NCI-H1694 treated with DMSO at 0.1 percent for 48 hours (cell line): ENCODE data around the gene TMEM171.

Source experiments
- DNase-seq: peaks from one replicate; lab custom pipeline; 2025; lab: John Stamatoyannopoulos, UW

The TMEM171 gene

DNA sequence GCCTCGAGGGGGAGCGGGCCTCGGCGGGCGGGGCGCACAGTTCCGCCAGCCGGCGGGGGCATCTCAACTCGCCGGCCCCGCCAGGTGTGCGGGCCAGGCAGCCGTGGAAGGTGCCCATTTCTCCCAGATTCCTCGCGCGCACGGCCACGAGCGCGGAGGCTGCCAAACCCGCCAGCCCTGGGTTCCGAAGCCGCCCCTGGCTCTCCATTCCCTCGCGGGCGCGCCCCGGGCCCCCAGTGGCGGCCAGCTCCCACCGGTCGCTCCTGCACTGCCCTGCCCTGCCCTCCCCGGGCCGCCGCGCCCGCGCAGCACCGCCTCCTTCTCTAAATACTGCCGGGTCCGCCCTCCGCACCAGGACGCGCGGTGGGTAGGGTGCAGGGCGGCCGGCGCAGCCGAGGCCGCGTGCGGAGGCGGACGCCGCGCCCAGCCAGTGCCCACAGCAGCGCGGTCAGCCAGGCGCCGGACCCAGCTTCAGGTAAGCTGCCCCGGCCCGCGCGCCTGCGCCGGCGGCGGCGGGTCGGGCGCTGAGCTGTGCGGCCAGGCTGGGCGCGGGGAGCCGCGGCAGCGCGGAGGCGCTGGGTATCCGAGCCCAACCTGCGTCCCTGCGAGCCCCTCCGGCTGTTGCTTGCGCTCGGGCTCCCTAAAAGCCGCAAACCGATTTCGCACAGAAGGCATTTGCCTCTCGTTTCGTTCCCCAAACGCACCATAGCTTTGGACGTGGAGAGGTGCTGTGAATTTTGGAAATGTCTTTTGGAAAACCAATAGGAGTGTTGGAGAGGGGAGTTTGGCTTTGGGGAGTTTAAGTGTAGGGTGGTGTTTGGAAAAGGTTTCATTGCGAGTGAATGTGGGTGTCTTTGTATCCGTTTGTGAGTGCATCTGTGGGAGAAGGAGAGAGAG lies at the start of gene TMEM171:
TMEM171 (plus strand) TSS at position 354 of the 897 bp plus-strand sequence. CDS start 2,799 bp downstream, outside the sequence.
- no peak for DNase-seq

DNA sequence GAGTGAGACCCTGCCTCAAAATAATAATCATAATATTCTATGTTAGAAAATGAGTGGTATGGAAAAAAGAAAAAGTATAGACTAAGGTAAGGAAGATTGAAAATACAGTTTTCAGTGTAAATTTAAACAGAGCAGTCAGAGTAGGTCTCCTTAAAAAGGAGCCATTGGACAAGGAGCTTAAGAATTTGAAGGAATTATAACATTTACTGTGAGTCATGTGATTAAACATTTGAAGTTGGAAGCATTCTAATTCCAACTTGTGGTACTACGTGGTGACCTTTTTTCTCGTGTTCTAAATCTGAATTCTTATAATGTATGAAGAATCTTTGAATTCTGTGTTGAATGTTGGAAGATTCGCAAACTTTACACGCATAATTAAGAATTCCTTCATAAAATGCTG lies 39.3 kb upstream of the TMEM171 start:
- no peak for DNase-seq

GRCh38 chr5:73088026-73088425 lies 32.3 kb upstream of the TMEM171 start:
- no peak for DNase-seq

DNA sequence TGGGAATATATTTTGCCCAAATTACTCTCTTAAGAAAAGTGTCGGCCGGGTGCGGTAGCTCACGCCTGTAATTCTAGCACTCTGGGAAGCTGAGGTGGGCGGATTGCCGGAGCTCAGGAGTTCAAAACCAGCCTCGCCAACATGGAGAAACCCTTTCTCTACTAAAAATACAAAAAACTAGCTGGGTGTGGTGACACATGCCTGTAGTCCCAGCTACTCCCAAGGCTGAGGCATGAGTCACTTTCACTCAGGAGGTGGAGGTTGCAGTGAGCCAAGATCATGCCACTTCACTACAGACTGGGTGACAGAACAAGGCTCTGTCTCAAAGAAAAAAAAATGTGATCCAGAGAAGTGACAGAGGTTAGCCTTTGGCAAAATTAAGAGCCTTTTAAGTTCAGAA lies 26.4 kb upstream of the TMEM171 start:
- no peak for DNase-seq

- DNase-seq: no peak
Measured at GRCh38 chr5:73094415-73094814, 26.0 kb upstream of the TMEM171 start.

GRCh38 chr5:73095564-73096238 lies 24.7 kb upstream of the TMEM171 start:
- no peak for DNase-seq

- no peak for DNase-seq
Measured at GRCh38 chr5:73096239-73096575, 24.2 kb upstream of the TMEM171 start.

DNA sequence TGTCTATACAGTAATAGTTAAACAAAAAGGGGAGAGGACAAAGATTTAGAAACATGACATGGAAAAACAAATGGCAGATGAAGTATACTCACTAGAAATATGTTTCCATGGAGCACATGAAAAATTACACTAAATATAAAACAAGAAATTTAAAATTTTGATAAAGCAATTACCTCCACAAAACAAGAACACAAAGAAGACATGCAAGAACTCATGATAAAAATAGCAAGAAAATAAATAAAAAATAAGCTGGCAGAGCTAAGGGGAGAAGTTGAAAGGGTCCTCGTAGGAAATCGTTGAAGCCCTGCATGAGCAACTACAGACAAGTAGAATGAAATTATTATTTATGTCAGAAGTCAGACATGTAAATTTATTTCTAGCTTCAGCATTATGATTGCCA lies 22.6 kb upstream of the TMEM171 start:
- DNase-seq: no peak

GRCh38 chr5:73100109-73100508 lies 20.3 kb upstream of the TMEM171 start:
- no peak for DNase-seq

DNA sequence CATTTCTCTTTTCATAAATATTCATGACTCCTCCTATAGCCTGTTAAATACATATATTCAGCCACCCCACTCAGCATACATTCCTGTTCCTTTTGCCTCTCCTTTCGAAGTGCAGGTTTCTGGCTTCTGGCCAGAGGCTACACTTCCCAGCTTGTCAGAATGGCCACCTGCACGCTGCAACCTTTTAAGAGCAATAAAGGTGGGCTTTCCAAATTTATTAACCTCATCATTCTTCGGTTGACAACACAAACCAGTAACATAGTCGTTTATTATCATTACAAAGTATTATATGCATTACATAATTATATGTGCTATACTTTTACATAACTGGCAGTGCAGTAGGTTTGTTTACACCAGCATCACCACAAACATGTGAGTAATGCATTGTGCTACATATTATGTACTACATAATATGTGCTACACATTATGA lies 16.5 kb upstream of the TMEM171 start:
- no peak for DNase-seq

DNA sequence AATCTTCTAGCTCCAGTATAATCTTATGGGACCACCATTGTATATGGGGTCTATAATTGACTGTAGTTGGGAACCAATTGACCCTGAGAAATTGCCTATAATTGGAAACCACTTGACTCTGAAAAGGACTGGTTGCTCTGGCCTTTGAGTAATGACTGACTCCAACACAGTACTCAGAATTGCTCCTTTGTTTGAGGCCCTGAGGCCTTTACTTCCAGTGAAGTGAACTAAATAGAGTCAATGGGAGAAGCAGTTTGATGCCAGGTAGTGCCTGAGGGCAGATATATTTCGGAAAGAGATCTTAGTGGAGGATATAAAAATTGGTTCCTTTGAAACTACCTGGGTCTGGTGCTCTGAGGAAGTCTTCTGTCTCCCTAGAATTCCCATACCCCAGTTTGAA lies 16.0 kb upstream of the TMEM171 start:
- DNase-seq: no peak

GRCh38 chr5:73106335-73106734 lies 14.0 kb upstream of the TMEM171 start:
- DNase-seq: no peak

DNA sequence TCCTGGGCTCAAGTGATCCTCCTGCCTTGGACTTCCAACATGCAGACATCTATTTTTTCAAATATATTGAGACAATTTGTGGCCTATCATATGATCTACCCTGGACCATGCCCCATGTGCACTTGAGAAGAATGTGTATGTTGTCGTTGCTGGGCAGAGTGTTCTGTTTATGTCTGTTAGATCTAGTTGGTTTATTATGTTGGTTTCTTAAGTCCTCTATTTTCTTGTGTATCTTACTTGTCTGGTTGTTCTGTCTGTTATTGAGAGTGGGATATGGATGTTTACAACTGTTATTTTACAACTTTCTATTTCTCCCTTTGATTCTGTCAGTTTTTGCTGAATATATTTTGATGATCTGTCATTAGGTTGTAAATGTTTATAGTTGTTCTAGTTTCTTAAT lies 10.2 kb upstream of the TMEM171 start:
- no peak for DNase-seq

- DNase-seq: no peak
Measured at GRCh38 chr5:73111536-73111935, 8.8 kb upstream of the TMEM171 start.

DNA sequence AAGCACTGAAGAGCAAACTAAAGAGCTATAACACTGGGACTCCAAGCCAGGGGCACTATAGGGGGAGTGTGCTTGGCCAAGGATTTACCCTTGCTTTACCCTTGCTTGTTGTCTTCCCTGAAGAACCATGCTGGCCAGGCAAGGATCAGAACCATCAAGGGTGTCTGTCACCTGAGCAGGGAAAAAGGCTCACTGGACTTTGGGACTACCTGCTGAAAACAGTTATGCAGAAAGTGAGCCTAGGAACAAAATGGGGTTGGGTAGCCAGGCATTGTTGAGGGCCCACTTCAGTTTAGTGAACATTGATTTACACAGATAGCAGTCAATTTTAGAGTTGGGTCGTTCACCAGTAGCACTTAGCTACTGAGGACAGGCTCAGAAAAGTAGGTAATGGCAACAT lies 8.0 kb upstream of the TMEM171 start:
- no peak for DNase-seq

DNA sequence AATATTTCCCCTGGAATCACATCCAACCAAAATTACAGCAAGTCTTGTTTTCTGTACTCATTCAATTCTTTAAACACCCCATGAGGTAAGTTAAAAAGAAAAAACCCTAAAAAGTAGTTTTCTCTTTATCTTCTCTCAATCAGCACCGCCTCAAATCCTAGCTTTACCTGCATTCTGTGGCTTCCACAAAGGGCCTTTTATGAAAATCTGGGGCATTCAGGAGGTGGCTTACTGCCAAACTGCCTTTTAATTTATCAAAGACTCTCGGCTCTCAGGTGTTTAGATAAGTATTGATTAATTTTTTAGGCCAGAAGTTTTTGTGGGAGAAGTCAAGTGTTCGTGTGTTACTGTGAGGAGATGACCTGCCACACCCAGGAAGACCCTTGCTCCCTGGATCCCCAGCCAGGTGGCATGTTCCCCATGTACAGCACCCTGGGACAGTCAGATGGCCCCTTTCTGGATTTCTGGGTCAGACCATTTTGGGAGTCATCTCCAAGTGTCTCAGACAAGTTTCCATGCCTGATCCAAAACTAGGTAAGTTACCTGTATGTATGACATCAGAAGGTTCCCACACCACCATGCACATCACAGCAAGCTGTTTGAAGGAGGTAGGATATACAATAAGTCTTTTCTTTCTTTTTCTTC lies 6.2 kb upstream of the TMEM171 start:
- no peak for DNase-seq

- no peak for DNase-seq
Measured at GRCh38 chr5:73115399-73116051, 4.8 kb upstream of the TMEM171 start.

GRCh38 chr5:73116506-73116905 lies 3.9 kb upstream of the TMEM171 start:
- no peak for DNase-seq

GRCh38 chr5:73117088-73117740 lies 3.2 kb upstream of the TMEM171 start:
- no peak for DNase-seq

DNA sequence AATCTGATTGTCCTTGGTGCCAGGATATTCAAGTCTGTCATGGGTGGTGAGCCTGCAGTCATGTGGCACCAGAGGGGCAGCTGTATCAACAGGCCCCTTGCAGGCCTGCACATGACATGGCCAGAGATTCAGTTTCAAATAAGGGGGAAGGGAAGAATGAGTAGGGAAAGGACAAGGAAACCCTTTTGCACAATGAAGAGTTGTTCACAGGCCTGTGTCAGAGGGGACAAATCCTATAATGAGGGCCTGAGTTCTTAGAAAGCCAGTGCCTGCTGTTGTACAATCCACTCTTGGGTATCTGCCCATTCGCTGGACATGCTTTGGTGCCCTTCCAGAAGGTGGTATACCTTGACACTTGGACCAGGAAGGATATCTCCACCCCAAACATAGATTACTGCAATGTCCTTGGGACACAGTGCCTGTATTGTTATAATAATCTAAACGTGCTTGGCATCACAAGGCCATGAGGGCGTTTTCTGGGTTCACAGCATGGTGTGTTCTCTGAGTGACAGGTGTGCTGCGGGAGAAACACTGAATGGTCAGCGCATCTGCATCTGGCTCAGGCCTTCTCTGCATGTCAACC lies 1.9 kb upstream of the TMEM171 start:
- no peak for DNase-seq

DNA sequence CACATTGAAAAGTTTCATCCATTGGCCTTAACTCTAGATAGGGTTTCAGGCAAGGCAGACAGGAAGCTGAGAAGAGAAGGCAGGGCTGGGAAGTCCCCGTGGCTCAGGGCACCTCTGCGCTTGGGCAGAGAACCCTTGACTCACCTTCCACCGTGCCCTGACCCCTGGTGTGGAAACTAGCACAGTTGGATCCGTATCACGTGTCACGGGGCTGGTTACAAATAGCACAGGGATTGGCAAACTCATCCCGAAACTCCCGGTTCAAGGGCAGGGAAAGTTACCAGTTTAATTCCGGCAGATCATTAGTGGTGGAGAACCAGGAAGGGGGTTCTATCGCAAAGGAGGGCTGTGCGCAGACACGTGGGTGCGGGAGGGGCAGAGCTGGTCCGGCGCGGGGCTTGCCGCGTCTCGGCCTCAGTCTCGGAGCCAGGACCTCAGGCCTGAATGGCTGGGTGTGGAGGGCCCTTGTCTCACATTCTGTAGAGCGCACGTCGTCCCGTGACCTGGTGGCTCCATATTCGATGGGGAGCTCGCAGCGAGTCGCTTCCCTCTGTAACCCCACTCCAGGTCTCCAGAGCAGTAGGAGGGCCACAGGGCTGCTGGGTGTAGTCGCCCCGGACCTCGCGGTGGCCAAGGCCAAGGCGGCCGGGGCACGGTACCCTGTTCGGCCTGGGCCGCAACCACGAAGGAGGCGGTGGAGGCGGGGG lies 771 bp upstream of the TMEM171 start:
- no peak for DNase-seq
